ENCODE results near the gene RWDD2A.

The RWDD2A gene

GRCh38 chr6:83198486-83199172, 5.5 kb downstream of the RWDD2A start:
- DNase-seq (ENCODE audit: low spot score) = peak; percentile 26

DNA sequence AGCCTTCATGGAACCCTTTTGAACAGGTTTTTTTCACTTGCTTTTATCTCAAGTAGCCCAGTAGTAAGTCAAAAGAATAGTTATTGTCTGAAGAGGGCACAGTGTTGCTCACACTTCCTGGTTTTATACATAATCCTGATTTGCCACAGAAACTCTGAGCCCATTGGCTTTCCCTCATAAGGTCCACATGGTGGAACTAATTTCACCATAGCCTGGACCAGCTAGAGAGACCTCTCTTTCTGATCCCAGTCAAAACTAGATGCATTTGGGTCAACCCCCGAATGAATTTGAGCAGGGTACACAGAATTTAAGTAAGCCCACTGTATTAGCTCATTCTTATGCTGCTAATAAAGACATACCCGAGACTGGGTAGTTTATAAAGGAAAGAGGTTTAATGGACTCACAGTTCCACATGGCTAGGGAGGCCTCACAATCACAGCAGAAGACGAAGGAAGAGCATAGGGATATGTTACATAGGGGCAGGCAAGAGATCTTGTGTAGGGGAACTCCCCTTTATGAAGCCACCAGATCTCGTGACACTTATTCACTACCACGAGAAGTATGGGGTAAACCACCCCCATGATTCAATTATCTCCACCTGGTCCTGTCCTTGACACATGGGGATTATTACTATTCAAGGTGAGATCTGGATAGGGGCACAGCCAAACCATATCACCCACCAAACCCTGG, 6.2 kb downstream of the RWDD2A start:
- DNase-seq (ENCODE audit: low spot score) = no peak

DNA sequence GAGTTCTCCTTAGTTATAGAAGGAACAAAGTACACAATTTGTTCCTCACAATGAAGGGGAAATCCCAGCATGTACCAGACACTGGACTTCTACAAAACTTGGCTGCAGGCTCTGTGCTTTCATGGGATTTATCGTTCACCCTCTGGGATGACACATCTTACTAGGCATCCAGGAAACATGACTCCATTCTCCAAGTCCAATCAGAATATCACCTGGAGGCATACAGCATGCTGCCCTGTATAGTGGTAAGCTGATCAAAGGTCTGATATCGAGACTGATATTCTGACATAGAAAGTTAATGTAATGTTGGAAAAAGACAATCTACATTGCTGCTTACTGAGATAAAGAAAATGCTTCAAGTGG, 6.7 kb downstream of the RWDD2A start:
- peak; percentile 25 for DNase-seq (ENCODE audit: low spot score)

DNA sequence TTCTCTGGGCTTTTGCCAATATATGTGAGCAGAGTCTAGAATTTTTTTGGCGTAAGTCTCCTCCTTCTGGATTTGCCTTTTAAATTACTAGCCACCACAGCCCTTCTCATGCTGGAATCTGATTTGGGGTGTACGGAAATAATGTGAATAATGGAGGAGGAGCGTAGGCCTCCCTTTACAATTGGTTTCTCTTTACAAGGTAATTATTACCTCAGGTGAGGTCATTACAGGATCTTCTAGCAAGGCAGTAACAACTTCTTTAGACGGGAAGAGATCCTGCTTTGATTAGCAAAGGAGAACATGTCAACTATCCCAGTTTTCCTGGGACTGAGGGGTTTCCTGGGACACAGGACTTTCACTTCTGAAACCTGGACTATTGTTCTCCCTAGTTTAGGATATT, 8.9 kb downstream of the RWDD2A start:
- no peak for DNase-seq (ENCODE audit: low spot score)

DNA sequence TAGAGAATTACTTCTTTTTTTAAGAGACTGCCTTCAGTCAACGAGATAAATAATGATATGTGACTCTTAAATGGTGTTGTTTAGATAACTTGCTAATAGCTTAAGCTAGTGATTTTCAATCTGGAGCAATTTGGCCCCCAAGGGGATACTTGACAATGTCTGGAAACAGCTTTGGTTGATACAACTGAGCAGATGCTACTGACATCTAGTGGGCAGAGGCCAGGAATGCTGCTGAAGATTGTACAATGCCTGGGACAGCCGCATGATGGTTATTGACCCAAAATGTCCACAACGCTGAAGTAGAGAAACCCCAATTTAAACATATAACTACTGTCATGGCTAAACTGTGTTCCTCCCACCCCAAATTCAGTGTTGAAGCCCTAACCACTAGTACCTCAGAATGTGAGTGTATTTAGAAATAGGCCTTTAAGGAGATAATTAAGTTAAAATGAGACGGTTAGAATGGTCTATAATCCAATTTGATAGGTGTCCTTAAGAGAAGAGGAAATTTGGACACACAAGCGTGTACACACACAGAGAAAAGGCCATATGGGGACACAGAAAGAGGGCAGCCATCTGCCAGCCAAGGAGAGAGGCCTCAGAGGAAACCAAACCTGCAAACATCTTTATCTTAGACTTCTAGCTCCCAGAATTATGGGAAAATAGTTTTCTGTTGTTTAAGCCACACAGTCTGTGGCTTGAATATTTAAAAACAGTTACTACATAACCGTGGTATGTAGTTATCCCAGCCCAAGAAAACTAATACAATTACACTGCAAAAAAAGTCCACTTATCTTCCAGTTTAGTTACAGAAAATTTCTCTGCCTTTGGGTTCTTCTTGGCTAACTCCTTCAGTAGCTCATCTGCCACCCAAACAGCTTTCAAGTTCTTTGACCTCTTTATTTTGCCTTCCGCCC, 22.2 kb downstream of the RWDD2A start:
- peak; percentile 37 for DNase-seq (ENCODE audit: low spot score)

- no peak for DNase-seq (ENCODE audit: low spot score)
Measured at GRCh38 chr6:83216806-83217205, 23.6 kb downstream of the RWDD2A start.

GRCh38 chr6:83218646-83219045, 25.5 kb downstream of the RWDD2A start:
- DNase-seq (ENCODE audit: low spot score) = no peak

DNA sequence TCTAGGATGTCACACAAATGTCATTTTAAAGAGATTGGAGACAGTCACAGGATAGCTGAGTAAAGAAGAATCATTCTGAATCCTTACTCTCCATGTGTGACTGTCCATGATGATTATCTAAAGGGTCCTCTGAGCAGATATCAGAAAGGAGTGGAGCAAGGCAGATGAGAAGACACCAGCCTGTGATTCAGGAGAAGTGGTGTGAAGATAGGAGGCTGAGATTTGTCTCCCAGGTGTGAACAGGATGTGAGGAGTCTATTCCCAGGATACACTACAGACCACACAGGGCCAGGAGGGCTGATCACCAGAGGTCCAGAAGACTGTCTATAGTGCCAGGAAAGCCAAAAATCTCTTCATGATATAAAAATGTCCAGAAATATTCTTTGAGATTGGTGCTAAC, 27.0 kb downstream of the RWDD2A start:
- no peak for DNase-seq (ENCODE audit: low spot score)

- no peak for DNase-seq (ENCODE audit: low spot score)
Measured at GRCh38 chr6:83221276-83221675, 28.1 kb downstream of the RWDD2A start.

DNA sequence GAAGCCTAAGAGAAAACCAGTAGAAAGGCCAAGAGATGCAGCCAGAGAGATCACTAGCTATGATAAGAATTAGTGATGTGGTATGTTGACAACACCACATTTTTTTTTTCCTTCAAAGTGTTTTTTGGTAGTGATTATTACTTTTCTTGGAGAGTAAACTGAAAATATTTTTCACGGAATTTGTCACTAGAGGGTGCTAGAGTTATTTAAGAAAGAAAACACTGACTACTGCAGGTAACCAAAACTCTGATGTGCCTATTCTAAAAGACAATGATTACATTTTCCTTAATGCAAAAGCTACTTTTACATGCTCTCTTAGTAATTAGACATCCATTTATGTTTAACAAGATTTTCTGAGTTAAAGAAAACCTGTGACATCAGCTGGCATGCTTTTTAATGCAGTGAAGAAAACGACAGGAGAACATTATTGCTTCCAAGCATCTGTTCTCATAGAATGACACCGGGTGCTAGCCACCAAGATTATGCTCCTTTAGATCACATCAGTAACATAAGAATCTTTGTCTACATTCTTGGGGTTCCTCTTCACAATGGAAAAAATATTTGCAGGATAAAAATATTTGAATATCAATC, 28.8 kb downstream of the RWDD2A start:
- no peak for DNase-seq (ENCODE audit: low spot score)

DNA sequence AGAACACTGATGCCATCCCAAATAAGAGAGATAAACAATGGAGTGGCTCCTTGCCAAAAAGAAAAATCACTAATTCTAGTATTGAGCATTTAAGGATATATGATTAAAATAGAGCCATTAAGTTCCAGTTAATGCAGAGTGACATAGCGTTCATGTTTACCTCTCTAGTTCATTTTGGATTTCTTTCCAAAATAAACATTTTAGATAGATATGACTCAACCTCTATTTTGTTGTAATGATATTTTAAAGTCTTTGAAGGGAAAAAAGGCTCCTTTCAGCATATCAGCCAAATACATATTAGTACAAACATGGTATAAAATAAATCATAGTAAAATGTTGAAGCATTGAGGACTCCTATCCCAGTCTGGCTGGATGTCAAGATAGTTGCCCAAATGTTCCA, 33.4 kb downstream of the RWDD2A start:
- no peak for DNase-seq (ENCODE audit: low spot score)

GRCh38 chr6:83231146-83231545, 38.0 kb downstream of the RWDD2A start:
- peak; percentile 25 for DNase-seq (ENCODE audit: low spot score)

DNA sequence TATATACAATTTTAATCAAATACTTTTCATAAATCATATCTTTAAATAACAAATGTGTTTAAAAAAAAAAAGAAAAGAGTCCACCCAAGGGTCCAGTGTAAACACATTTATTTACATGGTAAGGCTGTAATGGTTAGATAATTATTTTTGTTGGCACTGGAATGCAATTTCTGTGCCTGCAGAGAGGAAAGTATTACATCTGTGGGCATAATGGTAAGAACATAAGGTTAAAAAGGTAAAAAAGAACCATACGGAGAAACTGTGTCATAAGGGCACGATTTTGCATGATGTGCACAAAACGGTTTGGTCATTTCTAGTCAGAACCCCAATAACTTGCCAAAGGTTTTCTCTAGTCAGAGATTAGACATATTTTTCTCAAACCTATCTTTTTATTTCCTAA, 54.3 kb downstream of the RWDD2A start:
- no peak for DNase-seq (ENCODE audit: low spot score)

All from AG08396 (cell line).